ENCODE data around the gene SPATA17. TPM values are rescaled to one million over a fixed set of nuclear protein-coding genes. Genes with fewer than 3 reads are reported as not detected.

The SPATA17 gene
- total and polyA plus RNA-seq, 10 of the 15 experiments (the other 5 are each of a cell fraction or from before 2014, with no cell fraction given), result 0.08 to 0.27 (median 0.11) TPM; not detected in 6

DNA sequence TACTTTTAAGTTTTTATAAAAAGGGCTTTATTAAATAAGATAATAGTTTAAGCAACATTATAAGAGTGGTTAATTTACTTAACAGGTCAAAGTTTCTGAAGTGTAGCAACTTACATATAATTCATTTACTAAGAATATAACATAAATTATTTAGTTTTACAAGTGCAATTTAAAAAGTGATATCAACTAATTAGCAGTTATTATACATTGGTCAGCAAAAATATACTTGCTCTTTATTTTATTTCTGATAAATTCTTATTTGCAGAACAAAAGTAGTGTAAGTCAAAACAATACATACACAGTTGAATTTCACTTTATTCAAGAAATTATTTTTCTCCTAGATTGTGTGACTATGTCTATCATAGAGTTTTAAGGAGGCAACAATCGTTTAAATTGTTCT is 215.6 kb downstream of the SPATA17 start (continued):
- TF ChIP-seq, protein P1, sequence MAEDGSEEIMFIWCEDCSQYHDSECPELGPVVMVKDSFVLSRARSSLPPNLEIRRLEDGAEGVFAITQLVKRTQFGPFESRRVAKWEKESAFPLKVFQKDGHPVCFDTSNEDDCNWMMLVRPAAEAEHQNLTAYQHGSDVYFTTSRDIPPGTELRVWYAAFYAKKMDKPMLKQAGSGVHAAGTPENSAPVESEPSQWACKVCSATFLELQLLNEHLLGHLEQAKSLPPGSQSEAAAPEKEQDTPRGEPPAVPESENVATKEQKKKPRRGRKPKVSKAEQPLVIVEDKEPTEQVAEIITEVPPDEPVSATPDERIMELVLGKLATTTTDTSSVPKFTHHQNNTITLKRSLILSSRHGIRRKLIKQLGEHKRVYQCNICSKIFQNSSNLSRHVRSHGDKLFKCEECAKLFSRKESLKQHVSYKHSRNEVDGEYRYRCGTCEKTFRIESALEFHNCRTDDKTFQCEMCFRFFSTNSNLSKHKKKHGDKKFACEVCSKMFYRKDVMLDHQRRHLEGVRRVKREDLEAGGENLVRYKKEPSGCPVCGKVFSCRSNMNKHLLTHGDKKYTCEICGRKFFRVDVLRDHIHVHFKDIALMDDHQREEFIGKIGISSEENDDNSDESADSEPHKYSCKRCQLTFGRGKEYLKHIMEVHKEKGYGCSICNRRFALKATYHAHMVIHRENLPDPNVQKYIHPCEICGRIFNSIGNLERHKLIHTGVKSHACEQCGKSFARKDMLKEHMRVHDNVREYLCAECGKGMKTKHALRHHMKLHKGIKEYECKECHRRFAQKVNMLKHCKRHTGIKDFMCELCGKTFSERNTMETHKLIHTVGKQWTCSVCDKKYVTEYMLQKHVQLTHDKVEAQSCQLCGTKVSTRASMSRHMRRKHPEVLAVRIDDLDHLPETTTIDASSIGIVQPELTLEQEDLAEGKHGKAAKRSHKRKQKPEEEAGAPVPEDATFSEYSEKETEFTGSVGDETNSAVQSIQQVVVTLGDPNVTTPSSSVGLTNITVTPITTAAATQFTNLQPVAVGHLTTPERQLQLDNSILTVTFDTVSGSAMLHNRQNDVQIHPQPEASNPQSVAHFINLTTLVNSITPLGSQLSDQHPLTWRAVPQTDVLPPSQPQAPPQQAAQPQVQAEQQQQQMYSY (CRISPR knock-in tag; IDR thresholded peaks at IDR 0.05), result no peak
- TF ChIP-seq SMC3 (IDR thresholded peaks at IDR 0.05; ENCODE audit: borderline replicate concordance, low read length), result no peak

DNA sequence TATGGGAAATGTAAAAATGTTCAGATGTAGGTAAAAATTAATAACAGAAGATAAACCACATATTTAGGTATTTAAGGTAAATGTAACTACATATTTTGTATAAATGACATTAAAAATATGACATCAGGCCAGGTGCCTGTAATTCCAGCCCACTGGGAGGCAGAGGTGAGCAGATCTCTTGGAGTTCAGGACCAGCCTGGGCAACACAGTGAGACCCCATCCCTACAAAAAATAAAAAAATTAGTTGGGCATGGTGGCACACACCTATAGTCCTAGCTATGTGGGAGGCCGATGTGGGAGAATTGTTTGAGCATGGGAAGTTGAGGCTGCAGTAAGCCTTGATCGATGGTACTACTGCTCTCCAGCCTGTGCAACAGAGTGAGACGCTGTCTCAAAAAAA is 216.5 kb downstream of the SPATA17 start:
- ChIA-PET SMC1A (ENCODE audit: uncharacterized antibody, unreplicated experiment) (no interaction called here), RAD21 (ENCODE audit: unreplicated experiment) (no interaction called here), CTCF (no interaction called here), POLR2A (no interaction called here)
- Histone ChIP-seq H3K36me3 (ENCODE audit: control insufficient read depth in 2 of 2, insufficient read depth in 2 of 2, low read length in 1 of 2) (no peaks in the 10 kb centered on the region), H3K27ac (ENCODE audit: control insufficient read depth, insufficient read depth) (no peak overlapping the region), H3K27me3 (replicated peaks in 1 of 2; ENCODE audit: control insufficient read depth in 2 of 2, insufficient read depth in 2 of 2, low read length in 1 of 2) (no peaks in the 10 kb centered on the region), H3K4me2 (ENCODE audit: control insufficient read depth, insufficient read depth) (no peak overlapping the region), H3K4me1 (ENCODE audit: control insufficient read depth, insufficient read depth, low read length) (no peaks in the 10 kb centered on the region), H2AFZ (ENCODE audit: control insufficient read depth, low read depth, low read length) (no peak overlapping the region), H3K9me3 (replicated peaks; ENCODE audit: control insufficient read depth, insufficient read depth, low read length) (no peaks in the 10 kb centered on the region), H4K20me1 (ENCODE audit: control insufficient read depth, insufficient read depth) (no peaks in the 10 kb centered on the region), H3K9ac (ENCODE audit: control insufficient read depth, insufficient read depth, low read length) (no peak overlapping the region), H3K79me2 (ENCODE audit: control insufficient read depth, insufficient read depth, low read length) (no peaks in the 10 kb centered on the region), H3K4me3 (no peak overlapping the region)
- ATAC-seq (no peak), DNase-seq (ENCODE audit: low read depth, low spot score) (no peak), FAIRE-seq (no peak)
- intact Hi-C loops (cut with micrococcal nuclease; ENCODE audit: unreplicated experiment), result no loop called here
- WGBS (ENCODE audit: insufficient coverage, insufficient replicate concordance, low lambda C conversion rate, missing lambda C conversion rate), result 0% methylated on average over 3 of the region's 3 CpGs
- in situ Hi-C loops (cut with MboI), result no loop called here
- BruUV-seq (replicated peaks), result no TSS peak
- TF ChIP-seq RFX5 (IDR thresholded peaks at IDR 0.05; ENCODE audit: low read depth, low read length) (no peak), KDM1A (IDR thresholded peaks at IDR 0.05; ENCODE audit: borderline replicate concordance) (no peak), LARP7 (IDR thresholded peaks at IDR 0.05) (no peak), WRNIP1 (IDR thresholded peaks at IDR 0.05; ENCODE audit: borderline replicate concordance, low read depth, low read length) (no peak), TBL1XR1 (IDR thresholded peaks at IDR 0.05; ENCODE audit: low read depth, low read length) (no peak), CREB1 (IDR thresholded peaks at IDR 0.05; ENCODE audit: low read depth) (no peak), MEF2A (IDR thresholded peaks at IDR 0.05; ENCODE audit: insufficient read depth, low read depth, low read length) (no peak), NFIC (IDR thresholded peaks at IDR 0.05; ENCODE audit: low read depth, low read length) (no peak), ZNF207 (IDR thresholded peaks at IDR 0.05; ENCODE audit: borderline replicate concordance) (no peak), NFYB (IDR thresholded peaks at IDR 0.05; ENCODE audit: insufficient read depth, low read depth, low read length) (no peak), HDAC2 (IDR thresholded peaks at IDR 0.05) (no peak), ZNF274 (IDR thresholded peaks at IDR 0.05; ENCODE audit: insufficient read depth, insufficient read length) (no peak)
- TF ChIP-seq, protein P2, sequence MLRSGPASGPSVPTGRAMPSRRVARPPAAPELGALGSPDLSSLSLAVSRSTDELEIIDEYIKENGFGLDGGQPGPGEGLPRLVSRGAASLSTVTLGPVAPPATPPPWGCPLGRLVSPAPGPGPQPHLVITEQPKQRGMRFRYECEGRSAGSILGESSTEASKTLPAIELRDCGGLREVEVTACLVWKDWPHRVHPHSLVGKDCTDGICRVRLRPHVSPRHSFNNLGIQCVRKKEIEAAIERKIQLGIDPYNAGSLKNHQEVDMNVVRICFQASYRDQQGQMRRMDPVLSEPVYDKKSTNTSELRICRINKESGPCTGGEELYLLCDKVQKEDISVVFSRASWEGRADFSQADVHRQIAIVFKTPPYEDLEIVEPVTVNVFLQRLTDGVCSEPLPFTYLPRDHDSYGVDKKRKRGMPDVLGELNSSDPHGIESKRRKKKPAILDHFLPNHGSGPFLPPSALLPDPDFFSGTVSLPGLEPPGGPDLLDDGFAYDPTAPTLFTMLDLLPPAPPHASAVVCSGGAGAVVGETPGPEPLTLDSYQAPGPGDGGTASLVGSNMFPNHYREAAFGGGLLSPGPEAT (IDR thresholded peaks at IDR 0.05; ENCODE audit: low read depth), result no peak

All from GM12878 (cell line).